ENCODE data around the gene ISLR.

Gene ISLR

DNA sequence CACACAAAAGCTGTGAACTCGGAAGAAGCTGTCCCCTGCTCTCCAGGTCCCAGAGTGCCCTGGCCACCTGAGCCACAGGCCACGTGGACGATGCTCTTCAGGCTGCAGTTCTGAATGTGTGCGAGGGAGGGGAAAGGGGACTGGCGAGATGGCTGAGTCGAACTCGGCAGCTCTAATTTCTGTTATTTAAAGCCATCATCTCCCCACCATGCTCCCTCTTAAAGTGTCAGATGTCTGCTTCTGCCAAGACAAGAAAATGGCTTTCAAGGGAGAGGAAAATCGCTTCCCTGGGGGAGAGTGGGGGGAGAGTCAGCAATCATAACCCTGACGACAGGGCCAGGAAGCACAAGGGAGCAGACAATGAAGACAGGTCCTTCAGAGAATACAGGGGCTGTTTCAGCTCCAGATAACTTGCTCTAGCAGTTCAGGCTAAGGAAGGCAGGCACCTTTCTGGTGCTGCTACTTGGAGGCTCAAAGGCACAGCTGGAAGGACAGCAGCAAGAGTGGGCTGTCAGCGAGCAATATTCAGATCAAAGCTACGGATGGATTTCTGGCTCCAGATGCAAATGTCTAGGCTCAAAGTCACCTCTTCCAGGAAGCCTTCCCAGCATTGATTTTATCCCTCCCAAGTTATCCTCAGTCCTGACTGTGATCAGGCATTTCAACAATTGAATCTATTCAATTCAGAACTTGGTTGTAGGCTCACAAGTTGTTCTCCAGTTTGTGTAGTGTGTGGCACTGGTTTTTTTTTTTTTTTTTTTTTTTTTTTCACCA is 47.2 kb downstream of the ISLR start:
- no peak for TF ChIP-seq SIN3A (IDR thresholded peaks at IDR 0.05; ENCODE audit: borderline replicate concordance, insufficient read depth, low read length)

GRCh38 chr15:74221399-74222239 is 48.1 kb downstream of the ISLR start:
- TF ChIP-seq REST (IDR thresholded peaks at IDR 0.05; ENCODE audit: insufficient read depth in 1 of 2, low read depth in 2 of 2, low read length in 2 of 2), result peak in 1 of 2 experiments; percentile 59; a peak in 1 of 4 replicates
- TF ChIP-seq SIN3A (IDR thresholded peaks at IDR 0.05; ENCODE audit: borderline replicate concordance, insufficient read depth, low read length), result no peak
- no peak for TF ChIP-seq FOXP2 (optimal IDR thresholded peaks at IDR 0.05; ENCODE audit: borderline replicate concordance, extremely low read depth, extremely low read length, insufficient read depth)

- TF ChIP-seq POLR2AphosphoS5 (IDR thresholded peaks at IDR 0.05; ENCODE audit: low read depth, low read length), result no peak
- no peak for TF ChIP-seq FOXP2 (optimal IDR thresholded peaks at IDR 0.05; ENCODE audit: borderline replicate concordance, extremely low read depth, extremely low read length, insufficient read depth)
- TF ChIP-seq REST (IDR thresholded peaks at IDR 0.05; ENCODE audit: insufficient read depth in 1 of 2, low read depth in 2 of 2, low read length in 2 of 2), result no peak
- no peak for TF ChIP-seq TAF1 (IDR thresholded peaks at IDR 0.05; ENCODE audit: borderline replicate concordance, insufficient read depth, low read length)
- no peak for TF ChIP-seq SIN3A (IDR thresholded peaks at IDR 0.05; ENCODE audit: borderline replicate concordance, insufficient read depth, low read length)
These were observed 49.0 kb downstream of the ISLR start for GRCh38 chr15:74222240-74223119.

DNA sequence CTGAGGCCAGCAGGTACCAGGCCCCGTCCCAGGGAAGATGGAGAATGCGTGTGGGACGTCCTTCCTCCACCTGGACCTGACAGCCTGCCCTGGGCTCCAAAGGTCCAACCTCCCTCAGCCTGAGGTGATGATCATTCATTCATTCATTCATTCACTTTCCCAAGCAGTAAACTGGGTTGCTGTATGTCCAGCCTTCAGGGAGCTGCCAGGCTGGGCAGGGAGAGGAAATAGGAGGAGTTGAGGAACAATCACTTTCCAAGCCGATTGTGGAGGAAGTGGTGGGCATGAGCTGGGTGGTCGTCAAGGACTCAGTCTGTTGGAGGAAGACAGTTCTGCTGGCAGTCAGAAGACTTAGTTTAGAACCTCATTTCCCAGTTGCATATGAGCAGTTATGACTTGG is 52.4 kb downstream of the ISLR start:
- TF ChIP-seq FOXP2 (optimal IDR thresholded peaks at IDR 0.05; ENCODE audit: borderline replicate concordance, extremely low read depth, extremely low read length, insufficient read depth), result no peak
- no peak for TF ChIP-seq POLR2AphosphoS5 (IDR thresholded peaks at IDR 0.05; ENCODE audit: low read depth, low read length)
- no peak for TF ChIP-seq SIN3A (IDR thresholded peaks at IDR 0.05; ENCODE audit: borderline replicate concordance, insufficient read depth, low read length)
- no peak for TF ChIP-seq REST (IDR thresholded peaks at IDR 0.05; ENCODE audit: insufficient read depth in 1 of 2, low read depth in 2 of 2, low read length in 2 of 2)
- TF ChIP-seq TAF1 (IDR thresholded peaks at IDR 0.05; ENCODE audit: borderline replicate concordance, insufficient read depth, low read length), result no peak
